ENCODE measurements around the gene EIF5AL1. TPM values are rescaled to one million over a fixed set of nuclear protein-coding genes. Genes with fewer than 3 reads are reported as not detected.

EIF5AL1 gene
- polyA plus RNA-seq, 1 donor from 2014 or later = 0.21 TPM

GRCh38 chr10:79490400-79491142, 21.8 kb upstream of the EIF5AL1 start:
- Histone ChIP-seq H3K9ac (ENCODE audit: low read length) (no peak overlapping the region), H3K9me3 (ENCODE audit: low read length) (no peaks in the 10 kb centered on the region), H3K36me3 (ENCODE audit: insufficient read depth, low read length) (no peaks in the 10 kb centered on the region), H3K27ac (ENCODE audit: low read length) (no peak overlapping the region), H3F3A (ENCODE audit: insufficient read depth, low read length, poor library complexity, severe bottlenecking) (no peaks in the 10 kb centered on the region), H3K9me2 (ENCODE audit: insufficient read depth, low read length) (no peaks in the 10 kb centered on the region), H3K79me2 (replicated peaks; ENCODE audit: insufficient read depth, low read length) (no peaks in the 10 kb centered on the region), H4K20me1 (ENCODE audit: insufficient read depth) (no peaks in the 10 kb centered on the region), H3K27me3 (ENCODE audit: insufficient read depth, low read depth, low read length) (no peaks in the 10 kb centered on the region), H3K4me3 (ENCODE audit: low read length) (no peak overlapping the region), H3K4me2 (ENCODE audit: low read length) (no peak overlapping the region), H2AFZ (ENCODE audit: low read depth, low read length) (no peak overlapping the region)
- TF ChIP-seq RAD21 (conservative IDR thresholded peaks at IDR 0.05) = no peak
- no peak for TF ChIP-seq POLR2AphosphoS5 (IDR thresholded peaks at IDR 0.05)
- no peak for TF ChIP-seq EZH2 (IDR thresholded peaks at IDR 0.05; ENCODE audit: borderline replicate concordance, insufficient read depth, low read length, poor library complexity, severe bottlenecking)
- no peak for TF ChIP-seq REST (IDR thresholded peaks at IDR 0.05; ENCODE audit: borderline replicate concordance)
- TF ChIP-seq SMC3 (conservative IDR thresholded peaks at IDR 0.05; ENCODE audit: poor library complexity) = no peak
- TF ChIP-seq CTCF (IDR thresholded peaks at IDR 0.05; ENCODE audit: poor library complexity, severe bottlenecking) = no peak
- TF ChIP-seq TAF1 (IDR thresholded peaks at IDR 0.05; ENCODE audit: low read depth) = no peak
- no peak for TF ChIP-seq MXI1 (conservative IDR thresholded peaks at IDR 0.05; ENCODE audit: poor library complexity, severe bottlenecking)
- TF ChIP-seq EP300 (conservative IDR thresholded peaks at IDR 0.05; ENCODE audit: poor library complexity, severe bottlenecking) = no peak

- H4K20me1 ChIP-seq (ENCODE audit: insufficient read depth) = no peaks in the 10 kb centered on the region
- H2AFZ ChIP-seq (ENCODE audit: low read depth, low read length) = no peak overlapping the region
- no peaks in the 10 kb centered on the region for H3K27me3 ChIP-seq (ENCODE audit: insufficient read depth, low read depth, low read length)
- H3F3A ChIP-seq (ENCODE audit: insufficient read depth, low read length, poor library complexity, severe bottlenecking) = no peaks in the 10 kb centered on the region
- no peaks in the 10 kb centered on the region for H3K9me3 ChIP-seq (ENCODE audit: low read length)
- no peak overlapping the region for H3K4me2 ChIP-seq (ENCODE audit: low read length)
- no peak overlapping the region for H3K27ac ChIP-seq (ENCODE audit: low read length)
- no peak overlapping the region for H3K4me3 ChIP-seq (ENCODE audit: low read length)
- TF ChIP-seq REST (IDR thresholded peaks at IDR 0.05; ENCODE audit: borderline replicate concordance) = no peak
- TF ChIP-seq MXI1 (conservative IDR thresholded peaks at IDR 0.05; ENCODE audit: poor library complexity, severe bottlenecking) = no peak
- no peak for TF ChIP-seq RAD21 (conservative IDR thresholded peaks at IDR 0.05)
- no peak for TF ChIP-seq POLR2AphosphoS5 (IDR thresholded peaks at IDR 0.05)
- TF ChIP-seq EP300 (conservative IDR thresholded peaks at IDR 0.05; ENCODE audit: poor library complexity, severe bottlenecking) = no peak
- no peak for TF ChIP-seq EZH2 (IDR thresholded peaks at IDR 0.05; ENCODE audit: borderline replicate concordance, insufficient read depth, low read length, poor library complexity, severe bottlenecking)
- TF ChIP-seq TAF1 (IDR thresholded peaks at IDR 0.05; ENCODE audit: low read depth) = no peak
- no peak for TF ChIP-seq CTCF (IDR thresholded peaks at IDR 0.05; ENCODE audit: poor library complexity, severe bottlenecking)
- TF ChIP-seq SMC3 (conservative IDR thresholded peaks at IDR 0.05; ENCODE audit: poor library complexity) = no peak
- H3K9ac ChIP-seq (ENCODE audit: low read length) = no peak overlapping the region
- no peaks in the 10 kb centered on the region for H3K79me2 ChIP-seq (replicated peaks; ENCODE audit: insufficient read depth, low read length)
- H3K9me2 ChIP-seq (ENCODE audit: insufficient read depth, low read length) = no peaks in the 10 kb centered on the region
- H3K36me3 ChIP-seq (ENCODE audit: insufficient read depth, low read length) = no peaks in the 10 kb centered on the region
Observed at GRCh38 chr10:79491143-79491835, 21.0 kb upstream of the EIF5AL1 start.

Data from neural cell (in vitro differentiated cells).